Esophagus squamous epithelium (tissue), 4 donors: ENCODE measurements around the gene TAS1R2.

Experiments used
- CTCF ChIP-seq, 6 experiments: fragments of 450-650 bp in 4 of 6; fragments of 200-600 bp in 2 of 6; sonication (generic) in 2 of 6; IDR thresholded peaks; one replicate each; pipeline ENCODE4 v1.5.1; 2016 to 2019; ENCODE audit warnings: antibody characterized with exemption in 6 of 6, mild to moderate bottlenecking in 4 of 6, moderate library complexity in 4 of 6
- POLR2A ChIP-seq, 4 donors: fragments of 450-650 bp; IDR thresholded peaks; one replicate each; pipeline ENCODE4 v1.6.1; 2017; ENCODE audit warnings: antibody characterized with exemption in 4 of 4, mild to moderate bottlenecking in 4 of 4, moderate library complexity in 3 of 4

- TF ChIP-seq CTCF (IDR thresholded peaks at IDR 0.05): no peak
- TF ChIP-seq POLR2A (IDR thresholded peaks at IDR 0.05): no peak
Observed at GRCh38 chr1:18871401-18872070, 12.1 kb upstream of the TAS1R2 start.
